Esophagus squamous epithelium (tissue), 5 donors: ENCODE data around the gene CCIN. TPM values are rescaled to one million over a fixed set of nuclear protein-coding genes. Genes with fewer than 3 reads are reported as not detected.
"Not testable (repeated sequence)": the region's sequence is repeated elsewhere in the genome, so short reads cannot be mapped to it uniquely, and the experiment has no call there.

Experiments used
- DNase-seq: peaks from one replicate; lab custom pipeline; 2025; lab: John Stamatoyannopoulos, UW
- H3K27ac ChIP-seq, 4 donors: fragments of 200-600 bp; sonication (generic); one replicate each; pipeline ENCODE4 v1.5.1; 2016 to 2019; ENCODE audit warnings: mild to moderate bottlenecking in 1 of 4
- H3K27me3 ChIP-seq, 4 donors: fragments of 200-600 bp; sonication (generic); 1 replicate in 3 of 4; 2 replicates in 1 of 4; pipeline versions ENCODE4 v1.5.1 to v1.6.0; 2017 to 2021; ENCODE audit warnings: antibody characterized with exemption in 1 of 4
- H3K36me3 ChIP-seq, 3 donors: fragments of 200-600 bp; sonication (generic); one replicate each; pipeline ENCODE4 v1.5.1; 2016 to 2019
- H3K4me1 ChIP-seq, 3 donors: fragments of 200-600 bp; sonication (generic); one replicate each; pipeline ENCODE4 v1.5.1; 2017 to 2019
- H3K4me3 ChIP-seq, 4 donors: fragments of 200-600 bp; sonication (generic); 1 replicate in 3 of 4; 2 replicates in 1 of 4; pipeline ENCODE4 v1.5.1; 2016 to 2019; ENCODE audit warnings: mild to moderate bottlenecking in 2 of 4, moderate library complexity in 1 of 4
- H3K9me3 ChIP-seq, 3 donors: fragments of 200-600 bp; sonication (generic); one replicate each; pipeline ENCODE4 v1.5.1; 2016 to 2019
- CTCF ChIP-seq, 6 experiments: fragments of 450-650 bp in 4 of 6; fragments of 200-600 bp in 2 of 6; sonication (generic) in 2 of 6; IDR thresholded peaks; one replicate each; pipeline ENCODE4 v1.5.1; 2016 to 2019; ENCODE audit warnings: antibody characterized with exemption in 6 of 6, mild to moderate bottlenecking in 4 of 6, moderate library complexity in 4 of 6
- POLR2A ChIP-seq, 4 donors: fragments of 450-650 bp; IDR thresholded peaks; one replicate each; pipeline ENCODE4 v1.6.1; 2017; ENCODE audit warnings: antibody characterized with exemption in 4 of 4, mild to moderate bottlenecking in 4 of 4, moderate library complexity in 3 of 4
- WGBS, 2 donors: methylation state at CpG; one replicate each; pipeline ENCODE4 v1.1.5; 2018; 5-methylcytosine and 5-hydroxymethylcytosine counted together
- intact Hi-C: fragments of 100-400 bp; cut with DNase I; formaldehyde crosslinking; loops from one replicate; pipeline ENCODE4 v1.15.0; 2022
- total RNA-seq, 4 donors: library from RNA; depleted of rRNA; stranded (reverse); fragments of >200 nt; gene quantifications; one replicate each; pipeline ENCODE4 v1.1.0, GENCODE V29; 2016
- donor health status: DM: yes; HTN: yes; CAD: no.

The CCIN gene
- total RNA-seq, 4 donors from 2014 or later: 0.13 TPM; not detected in 3

GRCh38 chr9:36129139-36129538 is 40.0 kb upstream of the CCIN start:
- H3K36me3 ChIP-seq: no peaks in the 10 kb centered on the region
- TF ChIP-seq POLR2A (IDR thresholded peaks at IDR 0.05): no peak
- no peak for TF ChIP-seq CTCF (IDR thresholded peaks at IDR 0.05)
- no peak overlapping the region for H3K27ac ChIP-seq
- no peaks in the 10 kb centered on the region for H3K9me3 ChIP-seq
- peaks cover 0 to 21% (median 0%) of the 10 kb centered on the region in 3 donors for H3K4me1 ChIP-seq
- no peaks in the 10 kb centered on the region for H3K27me3 ChIP-seq
- intact Hi-C loops: no loop called here
- DNase-seq: no peak
- 85 to 93% methylated on average over 12 of the region's 12 CpGs for WGBS, 2 donors
- no peak overlapping the region for H3K4me3 ChIP-seq

DNA sequence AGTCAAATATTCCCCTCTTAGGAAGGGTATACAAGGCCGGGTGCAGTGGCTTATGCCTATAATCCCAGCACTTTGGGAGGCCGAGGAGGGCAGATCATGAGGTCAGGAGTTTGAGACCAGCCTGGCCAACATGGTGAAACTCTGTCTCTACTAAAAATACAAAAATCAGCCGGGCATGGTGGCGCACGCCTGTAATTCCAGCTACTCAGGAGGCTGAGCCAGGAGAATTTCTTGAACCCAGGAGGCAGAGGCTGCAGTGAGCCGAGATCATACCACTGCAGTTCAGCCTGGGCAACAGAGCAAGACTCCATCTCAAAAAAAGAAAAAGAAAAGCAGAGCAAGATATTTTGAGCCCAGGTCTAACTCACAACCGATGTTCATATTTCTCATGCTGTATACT is 37.5 kb upstream of the CCIN start:
- Histone ChIP-seq H3K27ac (peak overlapping the region in 2 of 4 donors; percentile 2 to 55), H3K4me1 (peaks cover 4 to 35% (median 10%) of the 10 kb centered on the region in 3 donors), H3K27me3 (peaks cover 0 to 11% (median 0%) of the 10 kb centered on the region in 4 donors)
- intact Hi-C loops, H3K9me3 ChIP-seq, H3K4me3 ChIP-seq, DNase-seq, H3K36me3 ChIP-seq: not testable (repeated sequence)
- WGBS, 2 donors: 68 to 87% methylated on average over 6 to 7 of the region's 7 CpGs

DNA sequence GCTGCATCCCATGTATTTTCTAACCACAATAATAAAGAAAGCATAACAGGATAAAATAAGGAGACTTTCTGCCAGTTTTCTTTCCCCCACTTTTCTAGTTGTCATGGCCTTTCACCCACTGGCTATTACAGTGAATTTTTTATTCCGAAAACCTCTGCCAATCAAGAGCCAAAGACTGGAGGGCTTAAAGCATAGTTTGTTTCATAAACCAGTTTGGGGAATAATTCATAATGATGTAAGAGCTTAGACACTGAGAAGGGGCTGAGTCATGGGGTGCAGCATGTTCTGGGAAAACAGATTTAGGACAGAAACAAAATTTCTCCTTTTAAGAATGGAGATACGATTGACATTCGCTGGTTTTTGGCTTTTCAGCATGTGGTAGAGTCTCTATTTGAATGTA is 37.1 kb upstream of the CCIN start:
- intact Hi-C loops: no loop called here
- peak overlapping the region in 2 of 4 donors; percentile 2 to 55 for H3K27ac ChIP-seq
- no peak for DNase-seq
- H3K36me3 ChIP-seq: no peaks in the 10 kb centered on the region
- TF ChIP-seq POLR2A (IDR thresholded peaks at IDR 0.05) (no peak), CTCF (IDR thresholded peaks at IDR 0.05) (no peak)
- H3K9me3 ChIP-seq: no peaks in the 10 kb centered on the region
- peaks cover 0 to 15% (median 0%) of the 10 kb centered on the region in 4 donors for H3K27me3 ChIP-seq
- WGBS, 2 donors: 41 to 70% methylated on average over 3 of the region's 3 CpGs
- H3K4me3 ChIP-seq: no peak overlapping the region
- peaks cover 5 to 39% (median 14%) of the 10 kb centered on the region in 3 donors for H3K4me1 ChIP-seq

DNA sequence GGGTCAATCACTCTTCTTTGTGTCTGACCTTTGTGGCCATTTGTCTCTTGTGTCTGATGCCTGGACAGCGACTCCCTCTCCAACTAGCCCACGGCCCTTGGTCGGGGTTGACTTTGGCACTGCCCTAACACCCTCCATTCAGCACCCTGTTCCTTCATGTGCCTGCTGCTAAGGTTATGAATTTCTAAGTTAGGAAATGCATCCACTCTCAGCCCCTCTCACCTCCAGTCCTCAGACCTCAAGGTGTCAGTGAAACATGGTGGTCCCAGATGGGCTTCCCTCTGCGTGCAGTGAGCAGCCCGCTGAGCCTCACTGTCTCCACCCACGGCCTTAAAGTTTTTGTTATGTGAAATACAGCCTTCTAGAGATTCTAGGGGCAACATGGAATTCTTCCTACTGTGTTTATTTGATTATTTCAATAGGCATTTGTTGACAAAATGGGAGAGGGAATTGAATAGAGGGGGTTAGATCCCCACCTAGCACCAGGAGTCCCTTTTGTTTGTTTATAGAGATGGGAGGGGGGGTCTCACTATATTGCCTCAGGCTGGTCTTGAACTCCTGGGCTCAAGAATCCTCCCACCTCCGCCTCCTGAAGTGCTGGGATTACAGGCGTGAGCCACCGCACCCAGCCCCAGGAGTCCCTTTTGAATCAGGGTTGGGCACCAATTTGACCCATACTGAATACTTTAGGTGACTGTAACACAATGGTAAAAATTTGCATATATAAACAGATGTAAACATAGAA is 34.3 kb upstream of the CCIN start:
- DNase-seq: no peak
- TF ChIP-seq POLR2A (IDR thresholded peaks at IDR 0.05) (no peak), CTCF (IDR thresholded peaks at IDR 0.05) (no peak)

DNA sequence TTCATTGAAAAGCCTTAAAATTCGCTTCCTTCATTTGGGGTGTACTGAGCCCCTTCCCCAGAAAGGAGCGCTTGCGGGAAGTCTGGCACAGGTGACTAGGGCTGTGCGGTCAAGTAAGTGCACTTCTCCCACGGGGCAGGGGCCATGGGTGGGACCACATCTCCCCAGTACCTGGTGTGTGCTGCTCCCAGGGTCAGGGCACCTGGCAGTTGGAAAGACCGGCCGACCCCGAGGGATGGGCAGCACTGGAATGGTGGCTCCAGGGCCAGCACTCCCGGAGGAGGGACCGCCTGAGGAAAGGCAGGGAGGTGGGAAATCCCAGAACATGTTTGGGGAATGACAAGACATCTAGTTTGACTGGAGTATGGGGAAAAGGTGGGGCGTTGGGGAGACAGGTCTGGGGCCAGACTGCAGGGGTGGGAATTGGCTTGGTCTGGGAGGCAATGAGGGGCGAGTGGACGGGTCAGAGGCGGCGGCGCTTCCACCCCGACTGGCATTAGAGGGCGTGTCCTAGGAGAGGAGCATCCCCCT is 33.4 kb upstream of the CCIN start:
- DNase-seq: no peak
- WGBS, 2 donors: 1 to 12% methylated on average over 13 to 15 of the region's 18 CpGs
- Histone ChIP-seq H3K27ac (peak overlapping the region; percentile 68 to 90 (median 79)), H3K4me1 (peaks cover 23 to 70% (median 33%) of the 10 kb centered on the region in 3 donors), H3K36me3 (no peaks in the 10 kb centered on the region), H3K9me3 (no peaks in the 10 kb centered on the region), H3K27me3 (peaks cover 0 to 30% (median 0%) of the 10 kb centered on the region in 4 donors), H3K4me3 (peak overlapping the region; percentile 57 to 87 (median 68))
- no peak for TF ChIP-seq CTCF (IDR thresholded peaks at IDR 0.05)
- TF ChIP-seq POLR2A (IDR thresholded peaks at IDR 0.05): no peak
- intact Hi-C loops: no loop called here

More for the DNA sequence above, 34.3 kb upstream of the CCIN start:
- no peaks in the 10 kb centered on the region for H3K9me3 ChIP-seq
- H3K4me3 ChIP-seq: no peak overlapping the region
- H3K27ac ChIP-seq: no peak overlapping the region
- H3K36me3 ChIP-seq: no peaks in the 10 kb centered on the region
- peaks cover 22 to 61% (median 24%) of the 10 kb centered on the region in 3 donors for H3K4me1 ChIP-seq
- WGBS, 2 donors: 75 to 91% methylated on average over 7 of the region's 9 CpGs
- peaks cover 0 to 30% (median 0%) of the 10 kb centered on the region in 4 donors for H3K27me3 ChIP-seq
- intact Hi-C loops: no loop called here
